MM.1S (cell line): ENCODE results near the gene PRKCE.

Experiments
- CTCF ChIP-seq: fragments of 300-600 bp; sonication (generic); IDR thresholded peaks from 2 replicates; pipeline ENCODE4 v1.5.1; 2016; ENCODE audit warnings: antibody characterized with exemption, low read length, mixed read lengths
- EZH2 ChIP-seq: fragments of 300-600 bp; sonication (generic); optimal IDR thresholded peaks from 2 replicates; pipeline ENCODE3; 2017; ENCODE audit warnings: low read depth, mild to moderate bottlenecking, antibody characterized with exemption, low read length, mixed read lengths
- EZH2phosphoT487 ChIP-seq: fragments of 300-600 bp; sonication (generic); IDR thresholded peaks from 2 replicates; pipeline ENCODE4 v1.6.1; 2018; ENCODE audit warnings: antibody characterized with exemption, low read length

GRCh38 chr2:45919160-45919650 is 267.7 kb downstream of the PRKCE start:
- TF ChIP-seq CTCF = no peak
- no peak for TF ChIP-seq EZH2
- TF ChIP-seq EZH2phosphoT487 = no peak
